Measurements from ENCODE around the gene CHMP6. TPM values are rescaled to one million over a fixed set of nuclear protein-coding genes. Genes with fewer than 3 reads are reported as not detected.

Gene CHMP6
- polyA plus RNA-seq, 4 donors, result 20.0 to 35.8 (median 31.8) TPM

DNA sequence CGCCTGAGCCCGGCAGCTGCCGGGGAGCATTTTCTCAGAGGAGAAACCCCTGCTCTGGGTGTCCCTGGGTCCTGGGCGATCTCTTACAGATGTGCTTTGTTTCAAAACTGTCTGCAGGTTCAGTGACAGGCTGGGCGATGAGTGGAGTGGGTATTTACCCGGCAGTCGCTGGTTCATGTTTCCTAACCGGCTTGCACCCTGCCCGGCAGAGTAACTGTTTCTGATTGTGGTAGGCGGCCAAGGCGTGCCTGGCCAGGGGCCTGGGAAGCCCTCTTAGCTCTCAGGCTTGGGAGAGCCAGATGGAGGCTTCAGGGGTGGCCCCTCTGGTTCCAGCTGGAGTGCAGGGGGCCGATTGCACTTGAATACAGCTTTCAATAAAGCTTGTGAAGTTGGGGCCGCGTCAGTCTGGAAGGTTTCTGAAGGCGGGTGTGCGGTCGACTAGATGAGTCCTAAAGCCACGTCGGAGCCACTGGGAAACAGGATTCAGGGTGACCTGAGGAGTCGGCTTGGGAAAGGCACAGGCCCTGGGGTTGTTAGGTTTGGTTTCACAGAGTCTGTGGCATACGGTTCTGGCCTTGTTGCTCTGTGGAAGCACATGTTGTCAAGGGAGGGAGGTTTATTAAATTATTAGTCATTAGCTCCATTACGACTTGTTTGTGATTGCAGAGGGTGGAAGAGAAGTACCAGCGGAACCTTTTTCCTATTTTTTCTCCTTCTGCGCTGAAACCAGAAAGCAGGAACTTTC is 44.7 kb downstream of the CHMP6 start:
- no peak overlapping the region for H3K27ac ChIP-seq (ENCODE audit: low read depth in 1 of 3, low read length in 2 of 3)
- H3K9me3 ChIP-seq (ENCODE audit: control insufficient read depth in 2 of 2, insufficient read depth in 1 of 2, low read depth in 1 of 2, low read length in 1 of 2), result no peaks in the 10 kb centered on the region
- H3K36me3 ChIP-seq (ENCODE audit: control insufficient read depth in 3 of 3, insufficient read depth in 2 of 3, low read depth in 1 of 3, low read length in 3 of 3), result peaks cover 0 to 32% (median 0%) of the 10 kb centered on the region in 3 donors
- no peak for FAIRE-seq
- peak overlapping the region in 2 of 3 donors; percentile 32 to 74 for H3K4me3 ChIP-seq (ENCODE audit: low read depth in 1 of 3, low read length in 3 of 3)
- WGBS, 3 donors, result 74 to 87% (median 87%) methylated on average over 24 of the region's 24 CpGs
- DNase-seq, result peak in 1 of 2 donors; percentile 13
- H3K4me1 ChIP-seq (ENCODE audit: control insufficient read depth in 3 of 3, insufficient read depth in 2 of 3, low read depth in 1 of 3, low read length in 2 of 3), result no peaks in the 10 kb centered on the region
- H3K27me3 ChIP-seq (ENCODE audit: control insufficient read depth in 3 of 3, insufficient read depth in 3 of 3, low read length in 3 of 3), result peaks cover 0 to 11% (median 0%) of the 10 kb centered on the region in 3 donors

DNA sequence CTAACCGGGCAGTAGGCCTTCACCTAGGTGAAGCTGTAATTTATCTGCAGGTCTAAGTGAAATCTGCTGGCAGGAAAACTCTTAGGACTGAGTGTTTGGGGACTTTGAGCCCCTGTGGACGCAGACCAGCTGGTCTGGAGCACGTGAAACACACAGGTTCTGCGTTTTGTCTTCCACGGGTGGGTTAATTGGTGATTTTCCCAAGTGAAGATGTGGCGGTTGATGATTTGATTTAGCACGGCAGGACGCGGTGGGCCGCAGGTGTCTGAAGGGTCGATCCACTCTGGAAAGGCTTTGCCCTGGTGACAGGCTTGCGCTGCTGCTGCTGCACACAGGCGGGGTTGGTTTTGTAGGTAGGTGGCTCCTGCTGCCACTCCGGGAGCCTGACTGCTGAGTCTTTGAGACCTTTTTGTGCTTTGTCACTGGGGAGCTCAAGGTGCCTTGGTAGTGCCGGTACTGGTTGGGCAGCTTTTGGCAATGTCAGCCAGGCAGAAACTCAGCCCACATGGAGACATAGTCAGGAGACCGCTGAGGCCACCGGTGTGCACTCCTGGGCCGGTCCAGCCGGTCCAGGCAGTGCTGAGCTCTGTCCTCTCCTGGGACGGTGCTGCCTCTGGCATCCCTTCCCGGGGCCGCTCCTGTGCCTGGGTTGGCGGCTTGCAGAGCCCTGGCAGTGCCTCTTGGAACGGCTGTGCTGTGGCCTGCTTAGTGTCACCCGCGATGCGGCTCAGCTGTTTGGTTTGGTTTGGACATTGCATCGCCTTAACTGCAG is 45.6 kb downstream of the CHMP6 start:
- DNase-seq, result peak in 1 of 2 donors; percentile 25
- H3K9me3 ChIP-seq (ENCODE audit: control insufficient read depth in 2 of 2, insufficient read depth in 1 of 2, low read depth in 1 of 2, low read length in 1 of 2), result no peaks in the 10 kb centered on the region
- no peak overlapping the region for H3K27ac ChIP-seq (ENCODE audit: low read depth in 1 of 3, low read length in 2 of 3)
- no peaks in the 10 kb centered on the region for H3K4me1 ChIP-seq (ENCODE audit: control insufficient read depth in 3 of 3, insufficient read depth in 2 of 3, low read depth in 1 of 3, low read length in 2 of 3)
- WGBS, 3 donors, result 60 to 77% (median 74%) methylated on average over 28 of the region's 28 CpGs
- peaks cover 0 to 11% (median 0%) of the 10 kb centered on the region in 3 donors for H3K27me3 ChIP-seq (ENCODE audit: control insufficient read depth in 3 of 3, insufficient read depth in 3 of 3, low read length in 3 of 3)
- no peak for FAIRE-seq
- H3K4me3 ChIP-seq (ENCODE audit: low read depth in 1 of 3, low read length in 3 of 3), result no peak overlapping the region
- peaks cover 0 to 26% (median 0%) of the 10 kb centered on the region in 3 donors for H3K36me3 ChIP-seq (ENCODE audit: control insufficient read depth in 3 of 3, insufficient read depth in 2 of 3, low read depth in 1 of 3, low read length in 3 of 3)

GRCh38 chr17:81037798-81038733 is 46.4 kb downstream of the CHMP6 start:
- FAIRE-seq (no peak), DNase-seq (no peak)
- H3K9me3 ChIP-seq (ENCODE audit: control insufficient read depth in 2 of 2, insufficient read depth in 1 of 2, low read depth in 1 of 2, low read length in 1 of 2), result no peaks in the 10 kb centered on the region
- no peaks in the 10 kb centered on the region for H3K4me1 ChIP-seq (ENCODE audit: control insufficient read depth in 3 of 3, insufficient read depth in 2 of 3, low read depth in 1 of 3, low read length in 2 of 3)
- H3K36me3 ChIP-seq (ENCODE audit: control insufficient read depth in 3 of 3, insufficient read depth in 2 of 3, low read depth in 1 of 3, low read length in 3 of 3), result peaks cover 0 to 18% (median 0%) of the 10 kb centered on the region in 3 donors
- H3K27ac ChIP-seq (ENCODE audit: low read depth in 1 of 3, low read length in 2 of 3), result no peak overlapping the region
- H3K4me3 ChIP-seq (ENCODE audit: low read depth in 1 of 3, low read length in 3 of 3), result no peak overlapping the region
- WGBS, 3 donors, result 70 to 78% (median 76%) methylated on average over 29 to 30 of the region's 30 CpGs
- peaks cover 0 to 11% (median 0%) of the 10 kb centered on the region in 3 donors for H3K27me3 ChIP-seq (ENCODE audit: control insufficient read depth in 3 of 3, insufficient read depth in 3 of 3, low read length in 3 of 3)

- peaks cover 0 to 6% (median 0%) of the 10 kb centered on the region in 3 donors for H3K4me1 ChIP-seq (ENCODE audit: control insufficient read depth in 3 of 3, insufficient read depth in 2 of 3, low read depth in 1 of 3, low read length in 2 of 3)
Observed at GRCh38 chr17:81039096-81039495, 47.5 kb downstream of the CHMP6 start.

DNA sequence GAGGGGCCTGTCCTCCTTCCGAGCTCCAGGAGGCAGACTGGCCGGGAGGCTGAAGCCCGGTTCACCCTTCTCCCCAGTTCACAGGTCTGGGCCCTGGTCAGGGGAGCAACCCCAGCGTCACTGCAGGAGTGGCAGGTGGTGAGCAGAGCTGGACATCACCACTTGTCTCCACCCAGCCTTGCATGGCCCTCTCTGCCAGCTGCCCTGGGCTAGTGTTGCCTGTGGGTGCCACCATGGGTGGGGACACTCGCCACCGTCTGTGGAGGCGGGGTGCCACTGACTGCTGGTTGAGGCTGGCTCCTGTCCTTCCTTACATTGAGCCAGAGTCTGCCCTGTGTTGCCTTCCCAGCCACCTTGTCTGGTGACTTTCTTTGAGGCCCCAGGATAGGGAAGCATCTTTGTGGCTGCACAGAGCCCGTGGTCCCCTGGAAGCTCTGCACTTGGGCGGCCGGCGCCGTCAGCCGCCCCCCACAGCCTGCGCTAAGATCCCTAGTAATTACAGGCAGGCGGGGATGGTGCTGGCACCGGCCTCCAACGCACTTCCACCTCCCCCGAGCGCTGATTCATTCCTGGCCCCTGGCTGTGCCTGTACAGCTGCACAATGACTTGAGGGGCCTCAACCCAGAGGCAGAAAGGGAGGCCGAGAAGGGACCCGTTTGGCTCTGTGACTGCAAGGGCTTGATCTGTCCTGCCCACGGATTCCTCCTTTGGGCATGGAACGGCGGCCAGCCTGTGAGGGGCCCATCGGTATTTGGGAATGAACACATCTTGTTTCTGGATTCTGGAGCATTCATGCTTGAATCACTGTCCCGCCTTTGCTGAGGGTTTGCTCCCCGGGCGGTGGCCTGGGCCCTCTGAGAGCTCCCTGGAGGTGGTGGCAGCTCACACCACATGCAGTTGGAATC is 48.5 kb downstream of the CHMP6 start:
- H3K27ac ChIP-seq (ENCODE audit: low read depth in 1 of 3, low read length in 2 of 3), result no peak overlapping the region
- DNase-seq, result peak in 1 of 2 donors; percentile 17
- no peak overlapping the region for H3K4me3 ChIP-seq (ENCODE audit: low read depth in 1 of 3, low read length in 3 of 3)
- 74 to 77% (median 74%) methylated on average over 28 of the region's 28 CpGs for WGBS, 3 donors
- H3K4me1 ChIP-seq (ENCODE audit: control insufficient read depth in 3 of 3, insufficient read depth in 2 of 3, low read depth in 1 of 3, low read length in 2 of 3), result peaks cover 0 to 17% (median 0%) of the 10 kb centered on the region in 3 donors
- H3K27me3 ChIP-seq (ENCODE audit: control insufficient read depth in 3 of 3, insufficient read depth in 3 of 3, low read length in 3 of 3), result peaks cover 0 to 8% (median 0%) of the 10 kb centered on the region in 3 donors
- no peaks in the 10 kb centered on the region for H3K9me3 ChIP-seq (ENCODE audit: control insufficient read depth in 2 of 2, insufficient read depth in 1 of 2, low read depth in 1 of 2, low read length in 1 of 2)
- FAIRE-seq, result no peak
- peaks cover 0 to 16% (median 0%) of the 10 kb centered on the region in 3 donors for H3K36me3 ChIP-seq (ENCODE audit: control insufficient read depth in 3 of 3, insufficient read depth in 2 of 3, low read depth in 1 of 3, low read length in 3 of 3)

More at GRCh38 chr17:81039096-81039495, 47.5 kb downstream of the CHMP6 start:
- no peak for DNase-seq
- Histone ChIP-seq H3K27me3 (ENCODE audit: control insufficient read depth in 3 of 3, insufficient read depth in 3 of 3, low read length in 3 of 3) (peaks cover 0 to 8% (median 0%) of the 10 kb centered on the region in 3 donors), H3K9me3 (ENCODE audit: control insufficient read depth in 2 of 2, insufficient read depth in 1 of 2, low read depth in 1 of 2, low read length in 1 of 2) (no peaks in the 10 kb centered on the region), H3K36me3 (ENCODE audit: control insufficient read depth in 3 of 3, insufficient read depth in 2 of 3, low read depth in 1 of 3, low read length in 3 of 3) (peaks cover 0 to 16% (median 0%) of the 10 kb centered on the region in 3 donors), H3K4me3 (ENCODE audit: low read depth in 1 of 3, low read length in 3 of 3) (no peak overlapping the region), H3K27ac (ENCODE audit: low read depth in 1 of 3, low read length in 2 of 3) (no peak overlapping the region)
- 90 to 93% (median 90%) methylated on average over 16 of the region's 16 CpGs for WGBS, 3 donors
- no peak for FAIRE-seq

- H3K27me3 ChIP-seq (ENCODE audit: control insufficient read depth in 3 of 3, insufficient read depth in 3 of 3, low read length in 3 of 3), result peaks cover 0 to 6% (median 0%) of the 10 kb centered on the region in 3 donors
- no peak overlapping the region for H3K4me3 ChIP-seq (ENCODE audit: low read depth in 1 of 3, low read length in 3 of 3)
- no peak overlapping the region for H3K27ac ChIP-seq (ENCODE audit: low read depth in 1 of 3, low read length in 2 of 3)
- H3K4me1 ChIP-seq (ENCODE audit: control insufficient read depth in 3 of 3, insufficient read depth in 2 of 3, low read depth in 1 of 3, low read length in 2 of 3), result peaks cover 0 to 24% (median 0%) of the 10 kb centered on the region in 3 donors
- H3K9me3 ChIP-seq (ENCODE audit: control insufficient read depth in 2 of 2, insufficient read depth in 1 of 2, low read depth in 1 of 2, low read length in 1 of 2), result no peaks in the 10 kb centered on the region
- H3K36me3 ChIP-seq (ENCODE audit: control insufficient read depth in 3 of 3, insufficient read depth in 2 of 3, low read depth in 1 of 3, low read length in 3 of 3), result peaks cover 0 to 16% (median 0%) of the 10 kb centered on the region in 3 donors
- 47 to 54% (median 51%) methylated on average over 5 to 6 of the region's 6 CpGs for WGBS, 3 donors
- FAIRE-seq (no peak), DNase-seq (no peak)
Observed at GRCh38 chr17:81040791-81041337, 49.2 kb downstream of the CHMP6 start.

DNA sequence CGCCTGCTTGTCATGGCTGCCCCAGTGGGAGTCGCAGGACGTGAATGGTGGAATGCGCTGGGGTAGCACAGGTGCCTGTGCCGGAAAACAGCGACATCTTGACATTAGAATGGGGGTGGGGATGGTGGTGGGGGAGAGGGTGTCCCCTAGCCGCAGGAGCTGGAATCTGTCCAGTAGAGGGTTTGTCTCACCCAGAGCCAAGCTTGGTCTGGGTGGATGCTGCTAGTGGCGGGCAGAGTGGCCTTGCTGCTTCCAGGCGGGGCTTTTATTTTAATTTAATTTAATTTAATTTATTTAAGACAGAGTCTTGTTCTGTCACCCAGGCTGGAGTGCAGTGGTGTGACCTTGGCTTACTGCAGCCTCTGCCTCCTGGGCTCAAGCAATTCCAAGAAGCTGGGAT is 51.0 kb downstream of the CHMP6 start:
- Histone ChIP-seq H3K4me3 (ENCODE audit: low read depth in 1 of 3, low read length in 3 of 3) (no peak overlapping the region), H3K36me3 (ENCODE audit: control insufficient read depth in 3 of 3, insufficient read depth in 2 of 3, low read depth in 1 of 3, low read length in 3 of 3) (peaks cover 0 to 16% (median 0%) of the 10 kb centered on the region in 3 donors), H3K4me1 (ENCODE audit: control insufficient read depth in 3 of 3, insufficient read depth in 2 of 3, low read depth in 1 of 3, low read length in 2 of 3) (peaks cover 0 to 25% (median 0%) of the 10 kb centered on the region in 3 donors), H3K9me3 (ENCODE audit: control insufficient read depth in 2 of 2, insufficient read depth in 1 of 2, low read depth in 1 of 2, low read length in 1 of 2) (no peaks in the 10 kb centered on the region), H3K27me3 (ENCODE audit: control insufficient read depth in 3 of 3, insufficient read depth in 3 of 3, low read length in 3 of 3) (no peaks in the 10 kb centered on the region), H3K27ac (ENCODE audit: low read depth in 1 of 3, low read length in 2 of 3) (no peak overlapping the region)
- 93 to 98% (median 95%) methylated on average over 9 of the region's 9 CpGs for WGBS, 3 donors
- DNase-seq (no peak), FAIRE-seq (no peak)

Measured in small intestine (tissue), 7 donors.